ENCODE measurements around the gene TBC1D22A.

- TF ChIP-seq, protein P1, sequence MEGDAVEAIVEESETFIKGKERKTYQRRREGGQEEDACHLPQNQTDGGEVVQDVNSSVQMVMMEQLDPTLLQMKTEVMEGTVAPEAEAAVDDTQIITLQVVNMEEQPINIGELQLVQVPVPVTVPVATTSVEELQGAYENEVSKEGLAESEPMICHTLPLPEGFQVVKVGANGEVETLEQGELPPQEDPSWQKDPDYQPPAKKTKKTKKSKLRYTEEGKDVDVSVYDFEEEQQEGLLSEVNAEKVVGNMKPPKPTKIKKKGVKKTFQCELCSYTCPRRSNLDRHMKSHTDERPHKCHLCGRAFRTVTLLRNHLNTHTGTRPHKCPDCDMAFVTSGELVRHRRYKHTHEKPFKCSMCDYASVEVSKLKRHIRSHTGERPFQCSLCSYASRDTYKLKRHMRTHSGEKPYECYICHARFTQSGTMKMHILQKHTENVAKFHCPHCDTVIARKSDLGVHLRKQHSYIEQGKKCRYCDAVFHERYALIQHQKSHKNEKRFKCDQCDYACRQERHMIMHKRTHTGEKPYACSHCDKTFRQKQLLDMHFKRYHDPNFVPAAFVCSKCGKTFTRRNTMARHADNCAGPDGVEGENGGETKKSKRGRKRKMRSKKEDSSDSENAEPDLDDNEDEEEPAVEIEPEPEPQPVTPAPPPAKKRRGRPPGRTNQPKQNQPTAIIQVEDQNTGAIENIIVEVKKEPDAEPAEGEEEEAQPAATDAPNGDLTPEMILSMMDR (IDR thresholded peaks at IDR 0.05): no peak
- TF ChIP-seq POLR2A (IDR thresholded peaks at IDR 0.05): no peak
Observed at GRCh38 chr22:47164514-47165337, 402.3 kb downstream of the TBC1D22A start.
